ENCODE results near the gene ZCCHC14. TPM values are rescaled to one million over a fixed set of nuclear protein-coding genes. Genes with fewer than 3 reads are reported as not detected.

Gene ZCCHC14
- total and polyA plus RNA-seq, 2 of the 13 experiments (the other 11 are each of a cell fraction or from before 2014, with no cell fraction given): 12.4 to 12.5 TPM

DNA sequence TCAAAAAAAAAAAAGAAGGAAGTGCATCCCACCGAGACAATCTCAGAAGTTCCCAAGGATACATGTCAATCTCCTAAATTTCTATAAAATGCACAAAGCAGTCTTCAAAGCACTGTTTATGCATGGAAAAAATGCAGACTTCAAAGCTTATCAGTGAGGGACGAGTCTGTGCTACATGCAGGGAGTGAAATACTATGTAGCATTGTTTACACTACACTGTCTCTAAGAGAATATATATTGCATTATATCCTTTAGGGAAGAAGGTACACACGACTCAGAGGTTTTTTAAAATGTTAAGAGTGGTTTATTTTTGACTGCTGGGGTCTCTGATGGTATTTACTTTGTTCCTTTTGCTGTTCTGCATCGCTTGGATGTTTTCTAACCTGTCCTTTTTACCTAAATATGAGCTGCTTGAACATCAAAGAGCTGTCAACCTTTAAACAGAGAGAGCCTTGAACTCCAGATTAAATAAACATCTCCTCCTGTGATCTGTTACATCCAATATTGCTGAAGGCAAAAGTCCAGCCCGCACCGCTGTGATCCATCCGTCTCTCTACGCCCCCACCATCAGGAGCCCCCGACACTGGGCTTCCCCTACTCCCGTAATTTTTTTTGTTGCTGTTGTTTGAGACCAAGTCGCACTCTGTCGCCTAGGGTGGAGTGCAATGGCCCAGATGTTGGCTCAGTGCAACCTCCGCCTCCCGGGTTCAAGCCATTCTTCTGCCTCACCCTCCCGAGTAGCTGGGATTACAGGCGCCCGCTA, 110.6 kb downstream of the ZCCHC14 start (continued):
- no peak for TF ChIP-seq ZNF660 (CRISPR knock-in tag; IDR thresholded peaks at IDR 0.05; ENCODE audit: borderline replicate concordance, low read depth)
- TF ChIP-seq CEBPB (IDR thresholded peaks at IDR 0.05; ENCODE audit: borderline replicate concordance, low read depth, low read length): no peak; the same call in 1 of the 2 replicates
- TF ChIP-seq ARNT (IDR thresholded peaks at IDR 0.05): no peak
- TF ChIP-seq ZNF720 (CRISPR knock-in tag; IDR thresholded peaks at IDR 0.05): no peak
- TF ChIP-seq DR1 (CRISPR knock-in tag; IDR thresholded peaks at IDR 0.05): peak; percentile 80
- no peak for TF ChIP-seq GLI4 (CRISPR knock-in tag; IDR thresholded peaks at IDR 0.05; ENCODE audit: borderline replicate concordance)
- TF ChIP-seq NFE2L2 (IDR thresholded peaks at IDR 0.05; ENCODE audit: low read length): no peak
- no peak; the same call in 1 of the 2 replicates for TF ChIP-seq ZSCAN31 (CRISPR knock-in tag; IDR thresholded peaks at IDR 0.05; ENCODE audit: low read depth)
- TF ChIP-seq SMC3 (IDR thresholded peaks at IDR 0.05; ENCODE audit: low read length): no peak
- TF ChIP-seq, protein P1, sequence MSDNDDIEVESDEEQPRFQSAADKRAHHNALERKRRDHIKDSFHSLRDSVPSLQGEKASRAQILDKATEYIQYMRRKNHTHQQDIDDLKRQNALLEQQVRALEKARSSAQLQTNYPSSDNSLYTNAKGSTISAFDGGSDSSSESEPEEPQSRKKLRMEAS (IDR thresholded peaks at IDR 0.05): peak; percentile 39
- TF ChIP-seq ZNF558 (CRISPR knock-in tag; IDR thresholded peaks at IDR 0.05; ENCODE audit: borderline replicate concordance): no peak; the same call in 1 of the 2 replicates
- no peak for TF ChIP-seq LBX2 (CRISPR knock-in tag; IDR thresholded peaks at IDR 0.05; ENCODE audit: borderline replicate concordance)
- TF ChIP-seq TAF1 (CRISPR knock-in tag; IDR thresholded peaks at IDR 0.05): peak; percentile 81
- TF ChIP-seq SALL2 (CRISPR knock-in tag; IDR thresholded peaks at IDR 0.05): 0 out of 2 replicates have a peak, but pooled peaks have one; percentile 28
- TF ChIP-seq SP4 (CRISPR knock-in tag; IDR thresholded peaks at IDR 0.05): no peak
- 0 out of 2 replicates have a peak, but pooled peaks have one; percentile 13 for TF ChIP-seq MTF1 (CRISPR knock-in tag; IDR thresholded peaks at IDR 0.05)
- TF ChIP-seq SNAPC5 (CRISPR knock-in tag; IDR thresholded peaks at IDR 0.05; ENCODE audit: borderline replicate concordance): 0 out of 2 replicates have a peak, but pooled peaks have one; percentile 79
- TF ChIP-seq TFDP2 (CRISPR knock-in tag; IDR thresholded peaks at IDR 0.05): peak; percentile 44; the same call in 1 of the 2 replicates
- TF ChIP-seq PHF8 (CRISPR knock-in tag; IDR thresholded peaks at IDR 0.05): no peak; the same call in none of the 2 replicates
- no peak for TF ChIP-seq JARID2 (CRISPR knock-in tag; IDR thresholded peaks at IDR 0.05; ENCODE audit: insufficient replicate concordance)
- no peak for TF ChIP-seq SOX6 (IDR thresholded peaks at IDR 0.05)
- peak; percentile 98 for TF ChIP-seq SOX6 (CRISPR knock-in tag; IDR thresholded peaks at IDR 0.05)
- no peak for TF ChIP-seq CREBL2 (CRISPR knock-in tag; IDR thresholded peaks at IDR 0.05; ENCODE audit: borderline replicate concordance)
- TF ChIP-seq KAT2B (IDR thresholded peaks at IDR 0.05; ENCODE audit: borderline replicate concordance, low read depth, low read length): no peak
- TF ChIP-seq CBX2 (IDR thresholded peaks at IDR 0.05; ENCODE audit: low read depth, low read length): no peak
- TF ChIP-seq CBX2 (CRISPR knock-in tag; IDR thresholded peaks at IDR 0.05; ENCODE audit: low read depth): 0 out of 2 replicates have a peak, but pooled peaks have one; percentile 28
- no peak for TF ChIP-seq MAFK (conservative IDR thresholded peaks at IDR 0.05 in 1 of 2, IDR thresholded peaks at IDR 0.05 in 1 of 2; ENCODE audit: low read length in 2 of 2)
- no peak for TF ChIP-seq ZNF737 (CRISPR knock-in tag; IDR thresholded peaks at IDR 0.05; ENCODE audit: borderline replicate concordance)
- TF ChIP-seq ZNF232 (CRISPR knock-in tag; IDR thresholded peaks at IDR 0.05; ENCODE audit: borderline replicate concordance): peak; percentile 91
- TF ChIP-seq ZNF484 (CRISPR knock-in tag; IDR thresholded peaks at IDR 0.05; ENCODE audit: borderline replicate concordance, low read depth): no peak; the same call in 1 of the 2 replicates
- TF ChIP-seq ZNF562 (CRISPR knock-in tag; IDR thresholded peaks at IDR 0.05; ENCODE audit: borderline replicate concordance): no peak

All from HepG2 (cell line).